H1 (cell line): Measurements from ENCODE around the gene MARVELD2. TPM values are rescaled to one million over a fixed set of nuclear protein-coding genes. Genes with fewer than 3 reads are reported as not detected.

Source experiments
- ASH2L ChIP-seq: fragments of 200-600, 300-600 bp; sonication (generic); IDR thresholded peaks from one replicate; pipeline ENCODE4 v1.7.1; 2017; ENCODE audit warnings: low read length
- BRCA1 ChIP-seq: IDR thresholded peaks from 2 replicates; pipeline ENCODE4 v1.6.1; 2012; ENCODE audit warnings: low read depth, low read length, improper control_type of control experiment
- CREB1 ChIP-seq: IDR thresholded peaks from 2 replicates; pipeline ENCODE4 v1.6.1; 2012; ENCODE audit warnings: inconsistent platforms
- GABPA ChIP-seq: IDR thresholded peaks from 2 replicates; pipeline ENCODE4 v1.6.1; 2011; ENCODE audit warnings: mild to moderate bottlenecking, low read length, moderate library complexity, borderline replicate concordance; ENCODE audit not compliant: insufficient read depth
- MAX ChIP-seq: IDR thresholded peaks from 2 replicates; pipeline ENCODE4 v1.6.1; 2012; ENCODE audit warnings: inconsistent platforms
- NANOG ChIP-seq: IDR thresholded peaks from 2 replicates; pipeline ENCODE4 v1.6.1; 2011; ENCODE audit warnings: low read length, low read depth, mild to moderate bottlenecking, inconsistent platforms; ENCODE audit not compliant: insufficient read depth, poor library complexity, severe bottlenecking
- POLR2A ChIP-seq, 2 experiments: IDR thresholded peaks; 1 replicate in 1 of 2; 2 replicates in 1 of 2; pipeline ENCODE4 v1.6.1; 2011; ENCODE audit warnings: low read depth in 2 of 2, low read length in 2 of 2, mild to moderate bottlenecking in 2 of 2; ENCODE audit errors: control extremely low read depth in 1 of 2
- RAD21 ChIP-seq, 2 experiments: IDR thresholded peaks in 1 of 2; conservative IDR thresholded peaks in 1 of 2; 2 replicates each; pipeline ENCODE4 v1.6.1; 2011; ENCODE audit warnings: low read depth in 2 of 2, low read length in 2 of 2, improper control_type of control experiment in 1 of 2, inconsistent platforms in 1 of 2, mild to moderate bottlenecking in 1 of 2, moderate library complexity in 1 of 2
- RBBP5 ChIP-seq: IDR thresholded peaks from 2 replicates; pipeline ENCODE4 v1.7.1; 2012; ENCODE audit warnings: low read depth, mild to moderate bottlenecking, inconsistent platforms, low read length, moderate library complexity, borderline replicate concordance
- SAP30 ChIP-seq: fragments of 300-600 bp; sonication (generic); IDR thresholded peaks from 2 replicates; pipeline ENCODE4 v1.7.1; 2012; ENCODE audit warnings: low read length, moderate library complexity, mild to moderate bottlenecking, inconsistent platforms; ENCODE audit not compliant: insufficient read depth, insufficient replicate concordance
- SP4 ChIP-seq: IDR thresholded peaks from 2 replicates; pipeline ENCODE4 v1.6.1; 2012; ENCODE audit warnings: low read length, inconsistent platforms
- SRF ChIP-seq: IDR thresholded peaks from 2 replicates; pipeline ENCODE4 v1.6.1; 2011; ENCODE audit warnings: mild to moderate bottlenecking, low read depth, low read length, moderate library complexity
- TAF7 ChIP-seq: optimal IDR thresholded peaks from 2 replicates; pipeline ENCODE3; 2011; ENCODE audit warnings: low read depth, mild to moderate bottlenecking, inconsistent platforms, low read length, moderate library complexity, borderline replicate concordance
- TBP ChIP-seq: IDR thresholded peaks from 2 replicates; pipeline ENCODE4 v1.6.1; 2011; ENCODE audit warnings: low read depth, low read length, improper control_type of control experiment
- TCF12 ChIP-seq: IDR thresholded peaks from 2 replicates; pipeline ENCODE4 v1.6.1; 2011; ENCODE audit warnings: low read depth, mild to moderate bottlenecking, low read length
- YY1 ChIP-seq: IDR thresholded peaks from 2 replicates; pipeline ENCODE4 v1.6.1; 2011; ENCODE audit warnings: low read depth, mild to moderate bottlenecking, low read length
- polyA plus RNA-seq, 7 experiments: library from polyadenylated mRNA; depleted of rRNA in 3 of 7; stranded (reverse) in 5 of 7; unstranded in 2 of 7; fragments of >200 nt in 5 of 7; fragments of 200-250 nt in 2 of 7; gene quantifications; 1 replicate in 5 of 7; 2 replicates in 1 of 7; 4 replicates in 1 of 7; pipeline versions ENCODE4 v1.2.1 to v1.2.3, GENCODE V29; 2011 to 2013; ENCODE audit warnings: missing spikeins in 2 of 7, mixed read lengths in 2 of 7
- total RNA-seq: library from RNA; stranded (reverse); fragmentation: NEBNext Ultra II Directional; extraction: Animal tissue kit (Norgen Biotek cat#: 25700); gene quantifications from 2 replicates; pipeline ENCODE4 v1.2.1, GENCODE V29; 2021
- TF ChIP-seq, protein P1 (sequence below): IDR thresholded peaks from 2 replicates; pipeline ENCODE4 v1.6.1; 2011; ENCODE audit warnings: low read length, improper control_type of control experiment
- TF ChIP-seq, protein P2 (sequence below): IDR thresholded peaks from 2 replicates; pipeline ENCODE4 v1.6.1; 2011; ENCODE audit warnings: low read depth, mild to moderate bottlenecking, low read length; ENCODE audit not compliant: insufficient read depth
- TF ChIP-seq, protein P3 (sequence below), 3 experiments: IDR thresholded peaks; 1 replicate in 2 of 3; 2 replicates in 1 of 3; pipeline versions ENCODE4 v1.5.1 to v1.6.1; 2011; ENCODE audit warnings: low read length in 3 of 3, mild to moderate bottlenecking in 3 of 3, inconsistent platforms in 2 of 3, low read depth in 1 of 3, moderate library complexity in 1 of 3; ENCODE audit not compliant: insufficient read depth in 1 of 3; ENCODE audit errors: control extremely low read depth in 1 of 3

The MARVELD2 gene
- total and polyA plus RNA-seq, 2 of the 8 experiments (the other 6 are each of a cell fraction or from before 2014, with no cell fraction given) = 18.7 to 31.0 TPM

- TF ChIP-seq, protein P1, sequence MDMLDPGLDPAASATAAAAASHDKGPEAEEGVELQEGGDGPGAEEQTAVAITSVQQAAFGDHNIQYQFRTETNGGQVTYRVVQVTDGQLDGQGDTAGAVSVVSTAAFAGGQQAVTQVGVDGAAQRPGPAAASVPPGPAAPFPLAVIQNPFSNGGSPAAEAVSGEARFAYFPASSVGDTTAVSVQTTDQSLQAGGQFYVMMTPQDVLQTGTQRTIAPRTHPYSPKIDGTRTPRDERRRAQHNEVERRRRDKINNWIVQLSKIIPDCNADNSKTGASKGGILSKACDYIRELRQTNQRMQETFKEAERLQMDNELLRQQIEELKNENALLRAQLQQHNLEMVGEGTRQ = peak; percentile 90
- TF ChIP-seq CREB1 (0 out of 2 replicates have a peak, but pooled peaks have one; percentile 20), TAF7 (peak; percentile 89), RAD21 (IDR thresholded peaks at IDR 0.05 in 1 of 2, conservative IDR thresholded peaks at IDR 0.05 in 1 of 2; ENCODE audit: low read depth in 2 of 2, low read length in 2 of 2) (peak; percentile 49 to 51), GABPA (no peak), SAP30 (no peak), ASH2L (peak; percentile 93), NANOG (no peak), BRCA1 (no peak), YY1 (peak; percentile 28; the same call in 1 of the 2 replicates), SP4 (no peak), MAX (peak; percentile 90), TCF12 (peak; percentile 55; the same call in 1 of the 2 replicates), TBP (peak; percentile 75), SRF (no peak), RBBP5 (peak; percentile 44; the same call in 1 of the 2 replicates), POLR2A (IDR thresholded peaks at IDR 0.05; ENCODE audit: control extremely low read depth in 1 of 2, low read depth in 2 of 2, low read length in 2 of 2) (peak; percentile 68 to 89)
- TF ChIP-seq, protein P2, sequence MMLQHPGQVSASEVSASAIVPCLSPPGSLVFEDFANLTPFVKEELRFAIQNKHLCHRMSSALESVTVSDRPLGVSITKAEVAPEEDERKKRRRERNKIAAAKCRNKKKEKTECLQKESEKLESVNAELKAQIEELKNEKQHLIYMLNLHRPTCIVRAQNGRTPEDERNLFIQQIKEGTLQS = peak; percentile 77; the same call in 1 of the 2 replicates
- TF ChIP-seq, protein P3, sequence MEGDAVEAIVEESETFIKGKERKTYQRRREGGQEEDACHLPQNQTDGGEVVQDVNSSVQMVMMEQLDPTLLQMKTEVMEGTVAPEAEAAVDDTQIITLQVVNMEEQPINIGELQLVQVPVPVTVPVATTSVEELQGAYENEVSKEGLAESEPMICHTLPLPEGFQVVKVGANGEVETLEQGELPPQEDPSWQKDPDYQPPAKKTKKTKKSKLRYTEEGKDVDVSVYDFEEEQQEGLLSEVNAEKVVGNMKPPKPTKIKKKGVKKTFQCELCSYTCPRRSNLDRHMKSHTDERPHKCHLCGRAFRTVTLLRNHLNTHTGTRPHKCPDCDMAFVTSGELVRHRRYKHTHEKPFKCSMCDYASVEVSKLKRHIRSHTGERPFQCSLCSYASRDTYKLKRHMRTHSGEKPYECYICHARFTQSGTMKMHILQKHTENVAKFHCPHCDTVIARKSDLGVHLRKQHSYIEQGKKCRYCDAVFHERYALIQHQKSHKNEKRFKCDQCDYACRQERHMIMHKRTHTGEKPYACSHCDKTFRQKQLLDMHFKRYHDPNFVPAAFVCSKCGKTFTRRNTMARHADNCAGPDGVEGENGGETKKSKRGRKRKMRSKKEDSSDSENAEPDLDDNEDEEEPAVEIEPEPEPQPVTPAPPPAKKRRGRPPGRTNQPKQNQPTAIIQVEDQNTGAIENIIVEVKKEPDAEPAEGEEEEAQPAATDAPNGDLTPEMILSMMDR (IDR thresholded peaks at IDR 0.05; ENCODE audit: control extremely low read depth in 1 of 3, insufficient read depth in 1 of 3, low read depth in 1 of 3, low read length in 3 of 3) = peak; percentile 26 to 47 (median 31); a peak in 3 of 4 replicates
These were observed at the start of gene MARVELD2 (continued) for GRCh38 chr5:69414885-69415583.
